KG1 (cell line): ENCODE data around the gene FOXN3.
A peak's percentile ranks its signal among the peaks of the same experiment; 100 is the strongest.

ENCODE experiments used
- DNase-seq: peaks from one replicate; lab custom pipeline; 2025; lab: John Stamatoyannopoulos, UW

FOXN3 gene

DNA sequence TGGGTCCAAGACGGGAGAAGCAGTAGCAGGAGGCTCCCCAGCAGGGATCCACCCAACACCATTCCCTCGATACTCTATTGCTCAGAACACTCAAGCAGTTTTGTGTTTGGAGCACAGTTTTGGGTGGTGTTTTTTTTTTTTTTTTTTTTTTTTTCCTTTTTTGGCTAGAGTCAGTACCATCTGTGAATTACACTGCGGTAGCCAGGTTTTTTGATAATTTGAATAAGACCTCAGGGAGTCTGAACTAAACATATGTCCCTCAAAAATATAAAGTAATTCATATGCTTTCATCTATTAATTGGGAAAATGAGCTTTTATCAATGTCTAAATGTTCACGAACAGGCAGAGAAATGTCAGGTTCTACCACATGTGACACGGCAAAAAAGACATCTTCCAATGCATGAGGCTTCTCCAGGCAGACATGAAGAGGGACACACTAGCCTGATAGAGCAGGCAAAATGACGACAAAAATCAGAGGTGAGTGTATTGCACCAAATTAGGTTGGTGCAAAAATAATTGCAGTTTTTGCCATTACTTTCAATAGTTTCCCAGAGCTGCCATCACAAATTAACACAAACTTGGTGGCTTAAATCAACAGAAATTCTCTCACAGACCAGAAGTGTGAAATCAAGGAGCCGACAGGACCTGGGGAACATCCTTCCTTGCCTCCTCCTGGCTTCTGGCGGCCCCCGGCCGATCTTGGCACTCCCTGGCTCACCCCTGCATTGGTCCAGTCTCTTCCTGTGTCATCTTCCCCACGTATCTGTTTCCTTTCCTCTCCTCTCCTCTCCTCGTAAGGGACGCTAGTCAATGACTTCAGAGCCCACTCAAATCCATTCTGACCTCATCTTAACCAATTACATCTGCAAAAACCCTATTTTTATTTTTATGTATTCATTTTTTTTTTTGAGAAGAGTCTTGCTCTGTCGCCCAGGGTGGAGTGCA, 33.9 kb downstream of the FOXN3 start:
- no peak for DNase-seq

DNA sequence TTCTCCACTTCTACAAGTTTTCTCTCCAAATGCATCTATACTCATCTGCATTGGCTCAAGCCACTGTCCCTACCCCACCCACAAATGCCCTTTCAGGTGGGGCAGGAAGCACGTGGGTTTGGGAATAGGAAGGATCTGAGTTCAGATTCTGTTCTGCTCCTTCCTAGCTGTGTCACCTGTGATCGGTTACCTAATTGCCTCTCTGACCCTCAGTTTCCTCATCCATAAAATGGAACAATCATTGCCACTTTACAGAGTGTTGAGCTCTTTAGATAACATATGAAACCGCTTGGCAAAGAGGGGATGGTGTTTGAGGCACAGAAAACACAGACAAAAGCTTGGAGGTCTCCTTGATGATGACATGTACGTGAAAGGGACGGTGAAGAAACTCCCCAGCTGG, 34.5 kb downstream of the FOXN3 start:
- no peak for DNase-seq

- DNase-seq: no peak
These were observed 36.9 kb downstream of the FOXN3 start for GRCh38 chr14:89379891-89380820.

GRCh38 chr14:89379006-89379405, 38.0 kb downstream of the FOXN3 start:
- no peak for DNase-seq

DNA sequence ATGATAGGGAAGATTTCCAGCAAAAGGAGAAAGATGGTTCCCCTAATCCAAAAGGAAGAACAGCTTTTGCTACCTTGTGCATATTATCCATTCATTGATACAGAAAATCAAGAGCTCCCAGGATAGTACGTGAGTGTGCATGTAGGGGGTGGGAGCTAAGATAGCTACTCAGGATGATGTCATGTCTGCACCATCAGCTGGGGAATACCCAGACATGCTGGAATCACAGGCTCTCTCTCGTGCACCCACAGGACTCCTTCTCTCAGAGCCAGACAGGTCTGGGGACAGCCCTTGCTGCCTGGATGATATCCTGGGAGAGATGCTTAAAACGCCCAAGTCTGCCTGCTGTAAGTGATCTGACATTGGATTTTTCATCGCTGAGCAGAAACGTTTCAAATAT, 38.9 kb downstream of the FOXN3 start:
- no peak for DNase-seq

GRCh38 chr14:89377544-89377943, 39.5 kb downstream of the FOXN3 start:
- no peak for DNase-seq

- no peak for DNase-seq
These were observed 42.1 kb downstream of the FOXN3 start for GRCh38 chr14:89374908-89375307.

GRCh38 chr14:89373185-89373584, 43.8 kb downstream of the FOXN3 start:
- no peak for DNase-seq

DNA sequence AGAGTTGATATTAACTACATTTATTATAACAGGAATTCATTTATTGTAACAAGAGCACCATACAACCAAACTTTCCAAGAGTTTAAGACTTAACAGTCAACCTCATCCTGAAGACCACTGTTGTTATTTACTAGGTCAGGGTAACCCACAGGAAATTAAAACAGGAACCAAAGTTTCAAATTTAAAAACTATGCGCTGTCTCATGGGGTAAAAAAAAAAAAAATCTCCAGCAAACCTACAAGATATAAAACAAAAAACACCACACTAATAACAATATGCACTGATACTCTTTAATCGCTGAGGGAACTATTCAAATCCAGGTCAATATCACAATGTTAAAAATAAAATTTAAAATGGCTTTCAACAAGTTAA, 44.5 kb downstream of the FOXN3 start:
- DNase-seq: no peak

DNA sequence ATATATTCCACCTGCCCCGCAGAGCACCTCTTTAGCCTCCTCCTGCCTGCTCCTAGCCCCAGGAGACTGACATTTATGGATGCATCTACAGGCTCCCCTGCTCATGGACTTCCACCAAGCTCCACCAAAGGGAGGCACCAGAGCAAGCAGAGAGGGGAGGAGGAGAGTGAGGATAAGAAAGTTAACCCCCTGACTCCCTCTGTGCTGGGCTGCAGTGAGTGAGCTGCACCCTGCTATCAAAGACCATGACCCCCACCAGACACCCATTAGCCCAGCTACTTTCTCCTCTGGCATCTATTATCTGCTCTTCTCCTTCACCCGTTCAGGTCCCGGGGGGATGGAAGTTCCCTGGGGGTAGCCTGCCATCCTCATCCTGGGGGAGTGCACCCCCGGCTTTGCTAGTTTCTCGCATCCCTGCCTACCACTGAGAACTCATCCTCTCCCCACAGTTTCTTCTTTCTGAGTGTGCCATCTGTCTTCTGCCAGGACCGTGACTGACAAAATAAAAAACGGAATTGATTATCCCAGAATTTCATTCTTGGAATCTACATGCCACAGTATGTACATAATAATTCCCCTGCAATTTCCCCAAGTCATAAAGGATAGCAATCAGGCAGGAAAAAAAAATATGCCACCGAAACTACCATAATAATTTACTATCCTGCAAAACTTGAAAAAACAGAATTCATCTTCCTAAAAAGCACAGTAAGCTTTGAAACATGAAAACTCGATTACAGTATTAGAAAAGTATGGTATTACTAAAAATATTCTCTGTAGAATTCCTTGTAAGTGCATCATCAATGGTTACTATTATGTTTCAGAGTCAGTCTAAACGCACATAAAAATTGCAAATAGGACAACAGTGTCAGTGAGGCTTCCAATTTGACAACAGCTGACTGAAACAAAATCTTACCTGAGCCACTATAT, 45.2 kb downstream of the FOXN3 start:
- no peak for DNase-seq

- no peak for DNase-seq
These were observed 46.3 kb downstream of the FOXN3 start for GRCh38 chr14:89370781-89371180.

- DNase-seq: no peak
These were observed 46.7 kb downstream of the FOXN3 start for GRCh38 chr14:89370381-89370780.

- DNase-seq: no peak
These were observed 47.4 kb downstream of the FOXN3 start for GRCh38 chr14:89369656-89370055.

GRCh38 chr14:89368490-89369477, 48.2 kb downstream of the FOXN3 start:
- DNase-seq: no peak

DNA sequence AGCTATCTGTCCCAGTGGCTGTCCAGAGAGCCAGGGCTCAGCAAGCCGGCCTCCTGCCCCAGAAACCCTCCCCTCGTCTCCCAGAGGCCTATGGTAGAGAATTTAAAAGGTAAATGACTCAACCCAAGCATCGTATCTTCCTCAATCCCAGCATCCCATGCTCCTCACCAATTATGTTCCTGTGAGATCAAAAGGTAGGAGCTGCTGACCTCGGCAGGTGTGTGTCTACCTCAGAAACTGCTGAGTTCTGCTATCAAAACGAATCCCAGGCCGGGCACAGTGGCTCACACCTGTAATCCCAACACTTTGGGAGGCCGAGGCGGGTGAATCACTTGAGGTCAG, 49.3 kb downstream of the FOXN3 start:
- no peak for DNase-seq

- DNase-seq: no peak
These were observed 49.9 kb downstream of the FOXN3 start for GRCh38 chr14:89366864-89367778.

- DNase-seq: peak; percentile 55
These were observed 51.8 kb downstream of the FOXN3 start for GRCh38 chr14:89365061-89365801.

DNA sequence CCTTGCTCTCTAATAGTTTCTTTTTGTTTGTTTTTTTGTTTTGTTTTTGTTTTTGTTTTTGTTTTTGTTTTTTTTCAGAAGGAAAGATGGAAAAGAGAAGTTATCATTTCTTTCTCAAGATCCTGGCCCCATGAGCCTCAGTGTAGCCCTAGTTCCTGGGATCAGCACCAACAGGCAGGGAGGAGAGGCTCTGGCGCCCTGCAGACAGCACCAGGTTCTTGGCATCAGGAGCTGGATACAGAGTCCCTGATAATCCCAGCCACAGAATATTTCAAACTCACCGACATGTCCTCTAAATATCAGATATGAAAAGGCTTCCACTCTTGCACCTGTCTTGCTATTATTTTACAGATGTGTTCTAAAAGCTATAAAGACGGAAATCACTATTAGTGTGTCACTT, 52.7 kb downstream of the FOXN3 start:
- no peak for DNase-seq

DNA sequence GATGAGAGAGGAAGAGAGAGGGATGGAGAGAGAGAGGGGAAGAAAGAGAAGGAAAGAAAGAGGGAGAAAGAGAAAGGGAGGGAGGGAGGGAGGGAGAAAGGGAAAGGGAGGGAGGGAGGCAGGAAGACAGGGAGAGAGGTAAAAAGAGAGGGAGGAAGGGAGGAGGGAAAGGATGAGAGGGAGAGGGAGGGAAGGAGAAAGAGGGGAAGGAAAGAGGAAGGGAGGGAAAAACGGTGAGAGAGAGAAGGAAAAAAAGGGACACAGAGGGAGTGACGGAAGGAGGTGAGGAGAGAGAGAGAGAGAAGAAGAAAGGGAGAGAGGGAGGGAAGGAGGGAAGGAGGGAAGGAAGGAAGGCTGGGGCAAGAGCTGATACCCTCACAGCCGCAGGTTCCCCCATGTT, 56.8 kb downstream of the FOXN3 start:
- DNase-seq: no peak
